ENCODE results near the gene TPPP.

TPPP gene

GRCh38 chr5:677131-678101 is 15.7 kb downstream of the TPPP start:
- H3K4me1 ChIP-seq: peaks cover 9% of the 10 kb centered on the region
- H3K4me3 ChIP-seq: no peak overlapping the region
- H3K36me3 ChIP-seq (replicated peaks): no peaks in the 10 kb centered on the region
- in situ Hi-C loops (cut with MboI; ENCODE audit: low sequenced_read_pairs): loop anchor here (10.0 kb wide), 1 partner anchor 217 kb away; the partner anchor contains the start of genes BRD9 and TRIP13
- no peaks in the 10 kb centered on the region for H3K9me3 ChIP-seq
- DNase-seq (ENCODE audit: low spot score in 2 of 2): no peak
- no peaks in the 10 kb centered on the region for H3K27me3 ChIP-seq (ENCODE audit: low read depth)

GRCh38 chr5:676699-677076 is 16.5 kb downstream of the TPPP start:
- H3K4me1 ChIP-seq: peaks cover 16% of the 10 kb centered on the region
- in situ Hi-C loops (cut with MboI; ENCODE audit: low sequenced_read_pairs): loop anchor here (10.0 kb wide), 1 partner anchor 218 kb away; the partner anchor contains the start of genes BRD9 and TRIP13
- H3K4me3 ChIP-seq: no peak overlapping the region
- no peaks in the 10 kb centered on the region for H3K36me3 ChIP-seq (replicated peaks)
- no peaks in the 10 kb centered on the region for H3K9me3 ChIP-seq
- DNase-seq (ENCODE audit: low spot score in 2 of 2): no peak
- no peaks in the 10 kb centered on the region for H3K27me3 ChIP-seq (ENCODE audit: low read depth)

DNA sequence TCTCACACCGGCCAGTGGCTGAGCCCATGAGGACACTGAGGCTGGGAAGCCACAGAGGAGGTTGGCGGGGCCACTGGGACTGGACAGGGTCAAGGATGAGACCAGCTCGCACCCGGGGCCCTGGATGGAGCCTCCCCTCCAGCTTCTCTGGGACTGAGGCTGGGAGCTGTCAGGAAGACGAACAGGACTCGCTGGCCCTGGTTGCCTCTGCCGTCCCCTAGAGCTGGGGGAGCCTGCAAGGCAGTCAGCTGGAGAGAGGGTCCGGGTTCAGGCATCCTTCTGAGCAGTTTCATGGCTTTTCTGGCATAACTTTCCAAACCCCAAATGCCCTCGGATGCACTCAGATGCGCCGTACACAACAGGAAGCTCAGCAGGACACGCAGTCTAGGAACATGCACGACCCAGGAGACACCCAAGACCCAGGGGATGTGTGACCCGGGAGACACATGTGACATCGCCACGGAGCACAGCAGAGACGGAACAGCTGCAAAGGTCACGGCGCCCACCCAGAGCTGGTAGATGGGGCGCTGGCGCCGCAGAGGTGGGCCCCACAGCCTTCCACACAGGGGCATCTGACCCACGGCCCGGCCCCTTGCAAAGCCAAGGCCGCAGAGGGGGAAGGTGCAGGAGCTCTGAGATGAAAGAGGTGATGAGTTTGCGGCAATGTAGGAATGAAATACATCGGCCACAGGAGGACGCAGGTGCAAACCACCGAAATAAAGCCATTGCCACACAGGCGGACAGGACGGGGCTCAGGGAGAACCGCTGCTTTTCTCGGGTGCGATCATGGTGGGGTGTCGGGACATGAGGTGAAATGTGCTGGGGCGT is 17.1 kb downstream of the TPPP start:
- DNase-seq (ENCODE audit: low spot score in 2 of 2): no peak
- H3K27me3 ChIP-seq (ENCODE audit: low read depth): no peaks in the 10 kb centered on the region
- H3K4me1 ChIP-seq: peaks cover 16% of the 10 kb centered on the region
- no peaks in the 10 kb centered on the region for H3K9me3 ChIP-seq
- in situ Hi-C loops (cut with MboI; ENCODE audit: low sequenced_read_pairs): loop anchor here (10.0 kb wide), 1 partner anchor 219 kb away; the partner anchor contains the start of genes BRD9 and TRIP13
- H3K4me3 ChIP-seq: no peak overlapping the region
- no peaks in the 10 kb centered on the region for H3K36me3 ChIP-seq (replicated peaks)

GRCh38 chr5:675111-675870 is 17.9 kb downstream of the TPPP start:
- no peak overlapping the region for H3K4me3 ChIP-seq
- in situ Hi-C loops (cut with MboI; ENCODE audit: low sequenced_read_pairs): loop anchor here (10.0 kb wide), 1 partner anchor 220 kb away; the partner anchor contains the start of genes BRD9 and TRIP13
- no peaks in the 10 kb centered on the region for H3K36me3 ChIP-seq (replicated peaks)
- DNase-seq (ENCODE audit: low spot score in 2 of 2): no peak
- H3K9me3 ChIP-seq: no peaks in the 10 kb centered on the region
- H3K27me3 ChIP-seq (ENCODE audit: low read depth): no peaks in the 10 kb centered on the region
- peaks cover 16% of the 10 kb centered on the region for H3K4me1 ChIP-seq

- Histone ChIP-seq H3K36me3 (replicated peaks) (no peaks in the 10 kb centered on the region), H3K4me1 (peaks cover 16% of the 10 kb centered on the region), H3K27me3 (ENCODE audit: low read depth) (no peaks in the 10 kb centered on the region), H3K4me3 (no peak overlapping the region), H3K9me3 (no peaks in the 10 kb centered on the region)
- in situ Hi-C loops (cut with MboI; ENCODE audit: low sequenced_read_pairs): loop anchor here (10.0 kb wide), 1 partner anchor 220 kb away; the partner anchor contains the start of genes BRD9 and TRIP13
- DNase-seq (ENCODE audit: low spot score in 2 of 2): peak in 1 of 2 experiments; percentile 21
Measured at GRCh38 chr5:674630-675011, 18.5 kb downstream of the TPPP start.

- peak in 1 of 2 experiments; percentile 28 for DNase-seq (ENCODE audit: low spot score in 2 of 2)
- in situ Hi-C loops (cut with MboI; ENCODE audit: low sequenced_read_pairs): loop anchor here (10.0 kb wide), 1 partner anchor 221 kb away; the partner anchor contains the start of genes BRD9 and TRIP13
- peaks cover 16% of the 10 kb centered on the region for H3K4me1 ChIP-seq
Measured at GRCh38 chr5:673831-674629, 19.1 kb downstream of the TPPP start.

GRCh38 chr5:673161-673830 is 19.9 kb downstream of the TPPP start:
- Histone ChIP-seq H3K4me1 (peaks cover 16% of the 10 kb centered on the region), H3K36me3 (replicated peaks) (peaks cover 6% of the 10 kb centered on the region), H3K27me3 (ENCODE audit: low read depth) (no peaks in the 10 kb centered on the region), H3K9me3 (no peaks in the 10 kb centered on the region), H3K4me3 (no peak overlapping the region)
- no peak for DNase-seq (ENCODE audit: low spot score in 2 of 2)
- in situ Hi-C loops (cut with MboI; ENCODE audit: low sequenced_read_pairs): loop anchor here (10.0 kb wide), 1 partner anchor 222 kb away; the partner anchor contains the start of genes BRD9 and TRIP13

More at GRCh38 chr5:673831-674629, 19.1 kb downstream of the TPPP start:
- Histone ChIP-seq H3K9me3 (no peaks in the 10 kb centered on the region), H3K4me3 (no peak overlapping the region), H3K27me3 (ENCODE audit: low read depth) (no peaks in the 10 kb centered on the region), H3K36me3 (replicated peaks) (peaks cover under 1% of the 10 kb centered on the region)

DNA sequence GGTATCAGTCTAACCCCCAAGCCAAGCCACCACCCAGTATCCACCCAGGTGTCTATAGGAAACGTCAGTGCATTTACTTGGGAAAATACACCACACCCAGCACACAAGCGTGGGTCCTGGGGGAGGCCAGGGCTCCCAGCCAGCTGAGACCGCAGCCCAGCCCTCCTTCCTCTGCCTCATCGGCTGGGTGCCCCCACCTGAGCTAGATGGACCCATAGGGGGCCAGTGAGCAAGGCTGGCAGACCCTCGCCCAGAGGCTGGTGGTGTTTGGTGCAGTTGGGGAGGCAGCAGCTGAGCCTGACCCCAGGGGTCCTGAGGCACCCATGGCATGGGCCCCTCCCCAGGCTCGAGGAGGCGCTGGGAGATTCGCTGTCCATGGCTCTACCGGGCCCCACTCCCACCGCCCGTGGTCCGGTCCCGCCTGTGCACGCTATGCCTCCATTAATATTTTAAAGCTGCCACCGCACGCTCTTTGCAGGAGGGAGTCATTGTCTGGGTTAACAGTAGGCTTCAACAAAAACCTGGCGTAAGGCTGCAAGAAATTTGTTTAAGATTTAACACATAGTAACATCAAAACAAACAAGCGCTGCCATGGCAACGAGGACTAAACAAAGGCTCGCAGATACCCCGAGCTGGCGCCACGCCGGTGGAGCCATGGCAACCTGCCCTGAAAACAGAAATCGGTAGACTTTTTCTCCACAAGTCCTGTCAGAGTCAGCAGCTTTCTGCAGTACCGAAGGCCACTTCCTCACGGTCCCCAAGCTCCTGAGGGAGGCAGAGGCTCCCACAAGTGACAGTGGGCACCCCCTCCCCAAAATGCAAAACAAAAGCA is 20.6 kb downstream of the TPPP start:
- DNase-seq (ENCODE audit: low spot score in 2 of 2): peak; percentile 79 to 95
- peaks cover 16% of the 10 kb centered on the region for H3K4me1 ChIP-seq
- H3K4me3 ChIP-seq: no peak overlapping the region
- in situ Hi-C loops (cut with MboI; ENCODE audit: low sequenced_read_pairs): loop anchor here (10.0 kb wide), 1 partner anchor 222 kb away; the partner anchor contains the start of genes BRD9 and TRIP13
- H3K36me3 ChIP-seq (replicated peaks): peaks cover 6% of the 10 kb centered on the region
- H3K27me3 ChIP-seq (ENCODE audit: low read depth): no peaks in the 10 kb centered on the region
- no peaks in the 10 kb centered on the region for H3K9me3 ChIP-seq

- peak; percentile 57 to 89 for DNase-seq (ENCODE audit: low spot score in 2 of 2)
- Histone ChIP-seq H3K4me1 (peaks cover 16% of the 10 kb centered on the region), H3K27me3 (ENCODE audit: low read depth) (no peaks in the 10 kb centered on the region), H3K9me3 (no peaks in the 10 kb centered on the region), H3K4me3 (no peak overlapping the region), H3K36me3 (replicated peaks) (peaks cover 14% of the 10 kb centered on the region)
- in situ Hi-C loops (cut with MboI; ENCODE audit: low sequenced_read_pairs): loop anchor here (10.0 kb wide), 1 partner anchor 223 kb away; the partner anchor contains the start of genes BRD9 and TRIP13
Measured at GRCh38 chr5:671459-672328, 21.5 kb downstream of the TPPP start.

DNA sequence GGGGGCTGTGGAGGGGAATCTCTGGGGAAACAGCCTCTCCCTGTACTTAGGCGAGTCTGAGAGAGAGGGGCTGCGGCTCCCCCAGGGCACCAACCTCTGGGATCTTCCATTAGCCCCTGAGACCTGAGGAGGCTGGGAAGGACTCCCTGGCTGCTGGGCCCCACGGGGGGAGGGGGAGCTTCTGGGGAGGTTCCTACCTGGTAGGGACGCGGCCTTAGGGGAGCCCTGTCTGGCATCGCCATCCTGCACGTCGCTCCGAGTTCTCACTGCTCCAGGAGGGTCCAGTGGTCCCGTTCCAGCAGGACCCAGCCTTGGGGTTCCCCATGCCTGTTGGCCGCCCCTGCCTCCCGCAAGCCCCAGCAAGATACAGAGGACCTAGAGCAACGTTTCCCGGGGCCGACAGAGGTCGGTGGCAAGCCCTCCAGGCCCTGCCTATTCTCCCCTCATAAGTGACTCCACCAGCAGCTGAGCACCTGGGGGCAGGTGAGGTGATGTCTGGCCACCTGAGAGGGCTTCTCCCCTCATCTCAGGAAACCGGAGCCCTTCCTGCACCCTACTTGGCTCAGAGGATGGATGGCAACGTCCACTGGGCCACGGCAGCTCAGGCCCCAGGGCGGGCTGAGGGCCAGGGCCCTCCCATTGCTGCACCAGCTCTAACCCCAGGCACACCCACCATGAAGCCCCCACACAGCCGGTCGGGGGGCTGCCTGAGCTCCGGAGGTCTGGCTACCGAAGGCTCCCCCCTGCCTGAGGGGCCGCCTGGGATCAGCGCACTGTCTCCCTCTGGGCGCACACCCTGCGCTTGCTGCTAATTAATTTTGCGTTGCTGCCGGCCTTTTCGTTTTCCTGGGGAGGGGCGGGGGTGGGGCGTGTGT is 22.5 kb downstream of the TPPP start:
- no peaks in the 10 kb centered on the region for H3K9me3 ChIP-seq
- H3K27me3 ChIP-seq (ENCODE audit: low read depth): no peaks in the 10 kb centered on the region
- peaks cover 14% of the 10 kb centered on the region for H3K36me3 ChIP-seq (replicated peaks)
- in situ Hi-C loops (cut with MboI; ENCODE audit: low sequenced_read_pairs): loop anchor here (10.0 kb wide), 1 partner anchor 224 kb away; the partner anchor contains the start of genes BRD9 and TRIP13
- no peak for DNase-seq (ENCODE audit: low spot score in 2 of 2)
- H3K4me1 ChIP-seq: peaks cover 16% of the 10 kb centered on the region
- H3K4me3 ChIP-seq: no peak overlapping the region
